Measurements from ENCODE around the gene ZNF497.
A peak's percentile ranks its signal among the peaks of the same experiment; 100 is the strongest.
"Not testable (repeated sequence)": the region's sequence is repeated elsewhere in the genome, so short reads cannot be mapped to it uniquely, and the experiment has no call there.

ZNF497 gene

GRCh38 chr19:58362272-58362994 lies at the start of gene ZNF497:
TSS of gene ZNF497 (minus strand) at chr19:58362751. CDS start at chr19:58357635, 5,116 bp downstream.
- DNase-seq, result peak; percentile 90

- peak; percentile 38 for DNase-seq
Measured at GRCh38 chr19:58409010-58409790, 46.6 kb upstream of the ZNF497 start.

GRCh38 chr19:58408152-58409009 lies 45.8 kb upstream of the ZNF497 start, which contains the start of gene ZNF584:
TSS of gene ZNF584 (plus strand) at chr19:58408649. CDS start at chr19:58409148, 499 bp downstream.
- DNase-seq, result peak; percentile 90

GRCh38 chr19:58407658-58408151 lies 45.2 kb upstream of the ZNF497 start:
- DNase-seq, result no peak

- DNase-seq, result no peak
Measured at GRCh38 chr19:58406818-58407657, 44.5 kb upstream of the ZNF497 start.

GRCh38 chr19:58403920-58404478 lies 41.4 kb upstream of the ZNF497 start:
- not testable (repeated sequence) for DNase-seq

- no peak for DNase-seq
Measured at GRCh38 chr19:58401840-58402421, 39.4 kb upstream of the ZNF497 start.

GRCh38 chr19:58400916-58401839 lies 38.6 kb upstream of the ZNF497 start:
- DNase-seq, result peak; percentile 97

- DNase-seq, result no peak
Measured at GRCh38 chr19:58400316-58400915, 37.9 kb upstream of the ZNF497 start.

GRCh38 chr19:58399903-58400302 lies 37.4 kb upstream of the ZNF497 start:
- no peak for DNase-seq

GRCh38 chr19:58398545-58398944 lies 36.0 kb upstream of the ZNF497 start:
- no peak for DNase-seq

GRCh38 chr19:58398087-58398486 lies 35.5 kb upstream of the ZNF497 start:
- DNase-seq, result no peak

GRCh38 chr19:58397533-58398037 lies 35.0 kb upstream of the ZNF497 start:
- DNase-seq, result peak; percentile 67

GRCh38 chr19:58396691-58397532 lies 34.4 kb upstream of the ZNF497 start:
- DNase-seq, result no peak

GRCh38 chr19:58395979-58396627 lies 33.6 kb upstream of the ZNF497 start:
- DNase-seq, result no peak

- no peak for DNase-seq
Measured at GRCh38 chr19:58395220-58395978, 32.8 kb upstream of the ZNF497 start, which contains the start of gene RNF225. TSS of gene RNF225 (plus strand) at chr19:58395656. CDS start at chr19:58396090, 434 bp downstream.

- no peak for DNase-seq
Measured at GRCh38 chr19:58394821-58395219, 32.3 kb upstream of the ZNF497 start.
